DOHH2 (cell line): ENCODE measurements around the gene RHEX.

Experiments used
- CTCF ChIP-seq: fragments of 200-600 bp; sonication (generic); IDR thresholded peaks from one replicate; pipeline ENCODE4 v1.5.1; 2014; ENCODE audit warnings: antibody characterized with exemption, mild to moderate bottlenecking, low read depth, low read length; ENCODE audit not compliant: poor library complexity, severe bottlenecking
- EZH2phosphoT487 ChIP-seq: fragments of 200-600 bp; sonication (generic); IDR thresholded peaks from 2 replicates; pipeline ENCODE4 v1.6.1; 2017; ENCODE audit warnings: borderline replicate concordance, mild to moderate bottlenecking, antibody characterized with exemption, low read length, moderate library complexity, mixed read lengths

- no peak for TF ChIP-seq EZH2phosphoT487
- no peak for TF ChIP-seq CTCF
Observed at GRCh38 chr1:206083750-206084149, 30.8 kb downstream of the RHEX start.
